ENCODE measurements around the gene BBS5.

GRCh38 chr2:169490834-169491233 is 11.5 kb downstream of the BBS5 start:
- TF ChIP-seq POLR2A (IDR thresholded peaks at IDR 0.05; ENCODE audit: low read depth, low read length): no peak
- no peak for TF ChIP-seq TAF1 (IDR thresholded peaks at IDR 0.05; ENCODE audit: borderline replicate concordance, low read depth, low read length)

Measured in GM12892 (cell line).